CD8-positive, alpha-beta memory T cell (primary cell): Measurements from ENCODE around the gene FGFR4. TPM values are rescaled to one million over a fixed set of nuclear protein-coding genes. Genes with fewer than 3 reads are reported as not detected.

Experiments
- CTCF ChIA-PET: fragments of 350-600 bp; sonication (Branson Sonifier 250); formaldehyde crosslinking; loops from one replicate; lab custom pipeline; 2021; ENCODE audit warnings: antibody characterized with exemption; lab: Charles Lee
- POLR2A ChIA-PET: fragments of 350-600 bp; sonication (Branson Sonifier 250); formaldehyde crosslinking; loops from one replicate; lab custom pipeline; 2021; ENCODE audit warnings: antibody characterized with exemption; lab: Charles Lee
- DNase-seq, 5 donors: peaks; one replicate each; pipeline versions ENCODE4 v3.0.0 to v3.0.0-alpha.2; 2020 to 2022; ENCODE audit warnings: mixed read lengths in 1 of 5
- H3K27ac ChIP-seq: one replicate; pipeline ENCODE4 v1.7.0; 2013; ENCODE audit warnings: low read depth, mild to moderate bottlenecking, low read length, moderate library complexity
- H3K27me3 ChIP-seq: 2 replicates; pipeline ENCODE4 v1.7.0; 2013; ENCODE audit warnings: low read length, mild to moderate bottlenecking; ENCODE audit not compliant: insufficient read depth, poor library complexity, severe bottlenecking
- H3K36me3 ChIP-seq: 2 replicates; pipeline ENCODE4 v1.7.0; 2013; ENCODE audit warnings: mild to moderate bottlenecking, low read length, moderate library complexity; ENCODE audit not compliant: insufficient read depth
- H3K4me1 ChIP-seq: 2 replicates; pipeline ENCODE4 v1.7.0; 2013; ENCODE audit warnings: mild to moderate bottlenecking, low read length, moderate library complexity; ENCODE audit not compliant: insufficient read depth
- H3K4me3 ChIP-seq: 2 replicates; pipeline ENCODE4 v1.7.0; 2013; ENCODE audit warnings: mild to moderate bottlenecking, low read length
- H3K9me3 ChIP-seq: 2 replicates; pipeline ENCODE4 v1.7.0; 2013; ENCODE audit warnings: mild to moderate bottlenecking, low read length
- H3K27ac Mint-ChIP-seq, 8 donors: one replicate each; pipeline ENCODE4 v1.8.0; 2020 to 2021; ENCODE audit warnings: mixed read lengths in 8 of 8, mild to moderate bottlenecking in 6 of 8, inconsistent platforms in 3 of 8, moderate library complexity in 3 of 8
- H3K27me3 Mint-ChIP-seq, 2 donors: one replicate each; pipeline ENCODE4 v1.8.0; 2020 to 2021; ENCODE audit warnings: mixed read lengths in 2 of 2, mild to moderate bottlenecking in 1 of 2, moderate library complexity in 1 of 2
- H3K36me3 Mint-ChIP-seq, 3 donors: one replicate each; pipeline ENCODE4 v1.8.0; 2020 to 2021; ENCODE audit warnings: mixed read lengths in 3 of 3, inconsistent platforms in 1 of 3, mild to moderate bottlenecking in 1 of 3
- H3K4me1 Mint-ChIP-seq, 3 donors: one replicate each; pipeline ENCODE4 v1.8.0; 2020 to 2021; ENCODE audit warnings: mixed read lengths in 3 of 3, inconsistent platforms in 1 of 3, mild to moderate bottlenecking in 1 of 3
- H3K4me3 Mint-ChIP-seq, 7 donors: one replicate each; pipeline ENCODE4 v1.8.0; 2020 to 2021; ENCODE audit warnings: mixed read lengths in 7 of 7, mild to moderate bottlenecking in 6 of 7, moderate library complexity in 4 of 7, inconsistent platforms in 2 of 7
- H3K9me3 Mint-ChIP-seq, 5 donors: one replicate each; pipeline ENCODE4 v1.8.0; 2020 to 2022; ENCODE audit warnings: mixed read lengths in 5 of 5, mild to moderate bottlenecking in 3 of 5, moderate library complexity in 2 of 5, inconsistent platforms in 1 of 5
- polyA plus RNA-seq: library from polyadenylated mRNA; unstranded; fragments of 300-500 nt; fragmentation: Illumina TruSeq; gene quantifications from one replicate; pipeline ENCODE4 v1.2.3, GENCODE V29; 2021
- total RNA-seq, 2 experiments: library from RNA; stranded (reverse); gene quantifications; one replicate each; pipeline ENCODE4 v1.2.3, GENCODE V29; 2021

The FGFR4 gene
- total and polyA plus RNA-seq, 3 experiments from 2014 or later: 0.29 to 1.2 (median 0.42) TPM

- H3K36me3 Mint-ChIP-seq: no peaks in the 10 kb centered on the region
- POLR2A ChIA-PET: no interaction called here
Observed at GRCh38 chr5:177123789-177124485, 37.2 kb downstream of the FGFR4 start.

GRCh38 chr5:177124486-177124991 lies 37.8 kb downstream of the FGFR4 start:
- peaks cover 15% of the 10 kb centered on the region for H3K4me1 ChIP-seq
- POLR2A ChIA-PET: no interaction called here
- no peak overlapping the region for H3K27ac ChIP-seq

More at GRCh38 chr5:177123789-177124485, 37.2 kb downstream of the FGFR4 start:
- no peak overlapping the region for H3K27ac ChIP-seq
- H3K4me1 ChIP-seq: peaks cover 9% of the 10 kb centered on the region
- no peaks in the 10 kb centered on the region for H3K27me3 ChIP-seq
- H3K36me3 ChIP-seq: no peaks in the 10 kb centered on the region
- no peaks in the 10 kb centered on the region for H3K9me3 Mint-ChIP-seq
- H3K4me3 ChIP-seq: no peak overlapping the region
- peaks cover 8 to 10% (median 9%) of the 10 kb centered on the region in 3 donors for H3K4me1 Mint-ChIP-seq
- CTCF ChIA-PET: interaction anchor here (1.0 kb wide), 1 partner anchor 10 kb away, joined by 7 read pairs; no protein-coding TSS in a partner anchor
- H3K9me3 ChIP-seq: no peaks in the 10 kb centered on the region
- no peak for DNase-seq
- H3K4me3 Mint-ChIP-seq: peak overlapping the region in 1 of 7 donors; percentile 19
- H3K27me3 Mint-ChIP-seq: no peaks in the 10 kb centered on the region
- H3K27ac Mint-ChIP-seq: peak overlapping the region in 1 of 8 donors; percentile 72

GRCh38 chr5:177126771-177127170 lies 40.1 kb downstream of the FGFR4 start:
- Histone ChIP-seq H3K4me3 (no peak overlapping the region), H3K27me3 (no peaks in the 10 kb centered on the region), H3K27ac (no peak overlapping the region), H3K4me1 (peaks cover 28% of the 10 kb centered on the region), H3K9me3 (no peaks in the 10 kb centered on the region), H3K36me3 (no peaks in the 10 kb centered on the region)
- ChIA-PET POLR2A (interaction anchor here (0.7 kb wide), 1 partner anchor 13 kb away, joined by 6 read pairs; no protein-coding TSS in a partner anchor), CTCF (interaction anchor here (0.8 to 4.8 kb wide), 2 partner anchors 13 to 39 kb away, joined by 4 to 24 read pairs; partner anchors contain the start of gene FGFR4)
- no peak overlapping the region for H3K4me3 Mint-ChIP-seq
- no peaks in the 10 kb centered on the region for H3K36me3 Mint-ChIP-seq
- no peak for DNase-seq
- no peaks in the 10 kb centered on the region for H3K9me3 Mint-ChIP-seq
- no peaks in the 10 kb centered on the region for H3K27me3 Mint-ChIP-seq
- H3K4me1 Mint-ChIP-seq: peaks cover 23 to 25% (median 25%) of the 10 kb centered on the region in 3 donors
- H3K27ac Mint-ChIP-seq: peak overlapping the region in 1 of 8 donors; percentile 29

More at GRCh38 chr5:177124486-177124991, 37.8 kb downstream of the FGFR4 start:
- Mint-ChIP-seq H3K27me3 (no peaks in the 10 kb centered on the region), H3K36me3 (no peaks in the 10 kb centered on the region), H3K27ac (no peak overlapping the region), H3K4me1 (peaks cover 14 to 16% (median 15%) of the 10 kb centered on the region in 3 donors), H3K4me3 (no peak overlapping the region), H3K9me3 (no peaks in the 10 kb centered on the region)
- Histone ChIP-seq H3K4me3 (no peak overlapping the region), H3K9me3 (no peaks in the 10 kb centered on the region), H3K27me3 (no peaks in the 10 kb centered on the region), H3K36me3 (no peaks in the 10 kb centered on the region)
- CTCF ChIA-PET: interaction anchor here (1.0 kb wide), 2 partner anchors 10 to 12 kb away, joined by 3 to 7 read pairs; no protein-coding TSS in a partner anchor
- DNase-seq: no peak

GRCh38 chr5:177128551-177128981 lies 41.9 kb downstream of the FGFR4 start:
- H3K27me3 Mint-ChIP-seq: no peaks in the 10 kb centered on the region
- no peaks in the 10 kb centered on the region for H3K9me3 ChIP-seq
- H3K4me1 Mint-ChIP-seq: peaks cover 23 to 25% (median 25%) of the 10 kb centered on the region in 3 donors
- H3K27ac Mint-ChIP-seq: peak overlapping the region in 7 of 8 donors; percentile 48 to 85 (median 76)
- H3K9me3 Mint-ChIP-seq: no peaks in the 10 kb centered on the region
- H3K4me3 ChIP-seq: no peak overlapping the region
- no peaks in the 10 kb centered on the region for H3K27me3 ChIP-seq
- peak in 1 of 5 donors; percentile 36 for DNase-seq
- H3K4me1 ChIP-seq: peaks cover 28% of the 10 kb centered on the region
- H3K36me3 Mint-ChIP-seq: no peaks in the 10 kb centered on the region
- CTCF ChIA-PET: interaction anchor here (0.8 to 4.8 kb wide), 2 partner anchors 15 to 16 kb away, joined by 4 to 24 read pairs; no protein-coding TSS in a partner anchor
- no peak overlapping the region for H3K27ac ChIP-seq
- peak overlapping the region in 5 of 7 donors; percentile 3 to 70 (median 46) for H3K4me3 Mint-ChIP-seq
- H3K36me3 ChIP-seq: no peaks in the 10 kb centered on the region
- POLR2A ChIA-PET: no interaction called here

- H3K4me1 ChIP-seq: peaks cover 38% of the 10 kb centered on the region
- no peak overlapping the region for H3K4me3 ChIP-seq
- H3K9me3 Mint-ChIP-seq: no peaks in the 10 kb centered on the region
- H3K9me3 ChIP-seq: no peaks in the 10 kb centered on the region
- no peaks in the 10 kb centered on the region for H3K27me3 Mint-ChIP-seq
- ChIA-PET CTCF (interaction anchor here (1.4 to 5.1 kb wide), 2 partner anchors 12 to 17 kb away, joined by 3 to 30 read pairs; no protein-coding TSS in a partner anchor), POLR2A (no interaction called here)
- no peaks in the 10 kb centered on the region for H3K27me3 ChIP-seq
- H3K36me3 ChIP-seq: peaks cover 4% of the 10 kb centered on the region
- H3K4me1 Mint-ChIP-seq: peaks cover 33 to 35% (median 35%) of the 10 kb centered on the region in 3 donors
- H3K4me3 Mint-ChIP-seq: peak overlapping the region in 3 of 7 donors; percentile 72 to 80 (median 78)
- no peak for DNase-seq
- H3K27ac ChIP-seq: no peak overlapping the region
- peak overlapping the region in 6 of 8 donors; percentile 18 to 97 (median 72) for H3K27ac Mint-ChIP-seq
- H3K36me3 Mint-ChIP-seq: peaks cover under 1 to 11% (median 2%) of the 10 kb centered on the region in 3 donors
Observed at GRCh38 chr5:177130211-177131018, 43.7 kb downstream of the FGFR4 start.

- no peak for DNase-seq
- no peaks in the 10 kb centered on the region for H3K27me3 Mint-ChIP-seq
- H3K27ac ChIP-seq: no peak overlapping the region
- H3K9me3 Mint-ChIP-seq: no peaks in the 10 kb centered on the region
- no peaks in the 10 kb centered on the region for H3K9me3 ChIP-seq
- H3K4me1 Mint-ChIP-seq: peaks cover 38 to 41% (median 39%) of the 10 kb centered on the region in 3 donors
- ChIA-PET CTCF (interaction anchor here (1.4 to 5.1 kb wide), 2 partner anchors 13 to 17 kb away, joined by 3 to 30 read pairs; no protein-coding TSS in a partner anchor), POLR2A (no interaction called here)
- peak overlapping the region in 5 of 8 donors; percentile 53 to 84 (median 80) for H3K27ac Mint-ChIP-seq
- peaks cover 43% of the 10 kb centered on the region for H3K4me1 ChIP-seq
- H3K36me3 Mint-ChIP-seq: peaks cover 3 to 16% (median 5%) of the 10 kb centered on the region in 3 donors
- peaks cover 8% of the 10 kb centered on the region for H3K36me3 ChIP-seq
- peak overlapping the region in 5 of 7 donors; percentile 51 to 80 (median 72) for H3K4me3 Mint-ChIP-seq
- no peak overlapping the region for H3K4me3 ChIP-seq
- H3K27me3 ChIP-seq: no peaks in the 10 kb centered on the region
Observed at GRCh38 chr5:177131019-177131320, 44.3 kb downstream of the FGFR4 start.

GRCh38 chr5:177131352-177132135 lies 44.8 kb downstream of the FGFR4 start:
- Mint-ChIP-seq H3K4me1 (peaks cover 44 to 47% (median 44%) of the 10 kb centered on the region in 3 donors), H3K9me3 (no peaks in the 10 kb centered on the region), H3K27me3 (no peaks in the 10 kb centered on the region), H3K27ac (peak overlapping the region in 7 of 8 donors; percentile 8 to 84 (median 63)), H3K36me3 (peaks cover 3 to 22% (median 5%) of the 10 kb centered on the region in 3 donors), H3K4me3 (peak overlapping the region; percentile 41 to 80 (median 68))
- DNase-seq: no peak
- Histone ChIP-seq H3K27ac (no peak overlapping the region), H3K9me3 (no peaks in the 10 kb centered on the region), H3K36me3 (peaks cover 8% of the 10 kb centered on the region), H3K4me3 (no peak overlapping the region), H3K4me1 (peaks cover 49% of the 10 kb centered on the region), H3K27me3 (no peaks in the 10 kb centered on the region)
- CTCF ChIA-PET: interaction anchor here (1.4 to 5.1 kb wide), 2 partner anchors 13 to 18 kb away, joined by 3 to 30 read pairs; no protein-coding TSS in a partner anchor
- POLR2A ChIA-PET: no interaction called here
